ENCODE measurements around the gene MPC1.

DNA sequence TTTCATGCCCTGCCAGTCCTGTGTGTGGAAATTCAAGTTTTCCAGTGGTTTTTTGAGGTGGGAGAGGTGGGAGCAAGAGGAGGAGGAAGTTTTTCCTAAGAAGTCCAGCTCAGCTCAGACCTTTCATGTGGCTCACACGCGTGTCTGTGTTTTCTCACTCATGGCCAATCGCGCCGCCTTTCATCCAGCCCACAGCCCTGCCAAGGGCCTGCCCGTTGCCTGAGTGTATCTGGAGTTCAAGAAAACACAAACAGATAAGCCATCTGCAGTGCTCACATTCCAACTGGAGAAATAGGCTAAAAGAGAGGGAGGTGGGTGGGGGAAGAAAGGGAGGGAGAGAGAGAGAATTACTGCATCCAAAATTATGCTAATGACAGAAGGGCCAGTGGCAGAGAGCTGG, 12.6 kb upstream of the MPC1 start:
- TF ChIP-seq, protein P1, sequence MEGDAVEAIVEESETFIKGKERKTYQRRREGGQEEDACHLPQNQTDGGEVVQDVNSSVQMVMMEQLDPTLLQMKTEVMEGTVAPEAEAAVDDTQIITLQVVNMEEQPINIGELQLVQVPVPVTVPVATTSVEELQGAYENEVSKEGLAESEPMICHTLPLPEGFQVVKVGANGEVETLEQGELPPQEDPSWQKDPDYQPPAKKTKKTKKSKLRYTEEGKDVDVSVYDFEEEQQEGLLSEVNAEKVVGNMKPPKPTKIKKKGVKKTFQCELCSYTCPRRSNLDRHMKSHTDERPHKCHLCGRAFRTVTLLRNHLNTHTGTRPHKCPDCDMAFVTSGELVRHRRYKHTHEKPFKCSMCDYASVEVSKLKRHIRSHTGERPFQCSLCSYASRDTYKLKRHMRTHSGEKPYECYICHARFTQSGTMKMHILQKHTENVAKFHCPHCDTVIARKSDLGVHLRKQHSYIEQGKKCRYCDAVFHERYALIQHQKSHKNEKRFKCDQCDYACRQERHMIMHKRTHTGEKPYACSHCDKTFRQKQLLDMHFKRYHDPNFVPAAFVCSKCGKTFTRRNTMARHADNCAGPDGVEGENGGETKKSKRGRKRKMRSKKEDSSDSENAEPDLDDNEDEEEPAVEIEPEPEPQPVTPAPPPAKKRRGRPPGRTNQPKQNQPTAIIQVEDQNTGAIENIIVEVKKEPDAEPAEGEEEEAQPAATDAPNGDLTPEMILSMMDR (IDR thresholded peaks at IDR 0.05; ENCODE audit: extremely low read depth in 1 of 2, insufficient read depth in 1 of 2, low read depth in 1 of 2, low read length in 2 of 2): no peak
- TF ChIP-seq POLR2A (IDR thresholded peaks at IDR 0.05; ENCODE audit: low read depth, low read length): no peak
- no peak for TF ChIP-seq FOS (IDR thresholded peaks at IDR 0.05; ENCODE audit: borderline replicate concordance, insufficient read depth, low read length)
